Measurements from ENCODE around the gene ARAF.

Gene ARAF

GRCh38 chrX:47540754-47541538, 20.1 kb upstream of the ARAF start:
- Histone ChIP-seq H3K36me3 (ENCODE audit: control insufficient read depth, low read length) (no peaks in the 10 kb centered on the region), H3K79me2 (ENCODE audit: control insufficient read depth, low read length) (no peaks in the 10 kb centered on the region), H3K27ac (ENCODE audit: low read depth, low read length) (no peak overlapping the region), H3F3A (ENCODE audit: control insufficient read depth, insufficient read depth) (no peaks in the 10 kb centered on the region), H3K4me2 (ENCODE audit: low read length) (0 out of 2 replicates have a peak overlapping the region, but pooled peaks have one; percentile 11), H4K20me1 (ENCODE audit: control insufficient read depth, insufficient read depth, low read depth, low read length) (no peaks in the 10 kb centered on the region), H3K4me3 (ENCODE audit: low read length) (no peak overlapping the region), H3K4me1 (ENCODE audit: control insufficient read depth, low read length) (peaks cover 6% of the 10 kb centered on the region), H3K27me3 (ENCODE audit: control insufficient read depth, low read length) (no peaks in the 10 kb centered on the region), H3K9me2 (replicated peaks; ENCODE audit: control insufficient read depth, low read length) (no peaks in the 10 kb centered on the region), H3K9me3 (ENCODE audit: control insufficient read depth, insufficient read depth, low read length) (no peaks in the 10 kb centered on the region)
- TF ChIP-seq CTCF (IDR thresholded peaks at IDR 0.05; ENCODE audit: low read depth, low read length, poor library complexity, severe bottlenecking) (peak; percentile 22), EZH2phosphoT487 (IDR thresholded peaks at IDR 0.05; ENCODE audit: borderline replicate concordance, low read length) (no peak)

GRCh38 chrX:47543496-47543895, 17.5 kb upstream of the ARAF start:
- Histone ChIP-seq H3F3A (ENCODE audit: control insufficient read depth, insufficient read depth) (no peaks in the 10 kb centered on the region), H3K4me1 (ENCODE audit: control insufficient read depth, low read length) (peaks cover 6% of the 10 kb centered on the region), H3K9me3 (ENCODE audit: control insufficient read depth, insufficient read depth, low read length) (no peaks in the 10 kb centered on the region), H3K9me2 (replicated peaks; ENCODE audit: control insufficient read depth, low read length) (no peaks in the 10 kb centered on the region), H3K79me2 (ENCODE audit: control insufficient read depth, low read length) (no peaks in the 10 kb centered on the region), H3K27me3 (ENCODE audit: control insufficient read depth, low read length) (no peaks in the 10 kb centered on the region), H4K20me1 (ENCODE audit: control insufficient read depth, insufficient read depth, low read depth, low read length) (no peaks in the 10 kb centered on the region), H3K36me3 (ENCODE audit: control insufficient read depth, low read length) (no peaks in the 10 kb centered on the region), H3K4me3 (ENCODE audit: low read length) (no peak overlapping the region), H3K27ac (ENCODE audit: low read depth, low read length) (no peak overlapping the region), H3K4me2 (ENCODE audit: low read length) (no peak overlapping the region)
- TF ChIP-seq EZH2phosphoT487 (IDR thresholded peaks at IDR 0.05; ENCODE audit: borderline replicate concordance, low read length) (no peak), CTCF (IDR thresholded peaks at IDR 0.05; ENCODE audit: low read depth, low read length, poor library complexity, severe bottlenecking) (no peak)

- Histone ChIP-seq H3K4me2 (ENCODE audit: low read length) (peak overlapping the region; percentile 71), H3K4me3 (ENCODE audit: low read length) (peak overlapping the region; percentile 84), H4K20me1 (ENCODE audit: control insufficient read depth, insufficient read depth, low read depth, low read length) (no peaks in the 10 kb centered on the region), H3F3A (ENCODE audit: control insufficient read depth, insufficient read depth) (no peaks in the 10 kb centered on the region), H3K4me1 (ENCODE audit: control insufficient read depth, low read length) (peaks cover 23% of the 10 kb centered on the region), H3K27ac (ENCODE audit: low read depth, low read length) (0 out of 2 replicates have a peak overlapping the region, but pooled peaks have one; percentile 9), H3K36me3 (ENCODE audit: control insufficient read depth, low read length) (no peaks in the 10 kb centered on the region), H3K9me2 (replicated peaks; ENCODE audit: control insufficient read depth, low read length) (no peaks in the 10 kb centered on the region), H3K27me3 (ENCODE audit: control insufficient read depth, low read length) (no peaks in the 10 kb centered on the region), H3K79me2 (ENCODE audit: control insufficient read depth, low read length) (peaks cover 5% of the 10 kb centered on the region; the same call in 1 of the 2 replicates), H3K9me3 (ENCODE audit: control insufficient read depth, insufficient read depth, low read length) (no peaks in the 10 kb centered on the region)
- TF ChIP-seq EZH2phosphoT487 (IDR thresholded peaks at IDR 0.05; ENCODE audit: borderline replicate concordance, low read length) (no peak), CTCF (IDR thresholded peaks at IDR 0.05; ENCODE audit: low read depth, low read length, poor library complexity, severe bottlenecking) (no peak)
Observed at GRCh38 chrX:47556045-47556623, 4.9 kb upstream of the ARAF start.

Measured in DOHH2 (cell line).